Dermis blood vessel endothelial cell (primary cell): Measurements from ENCODE around the gene INPP5E. TPM values are rescaled to one million over a fixed set of nuclear protein-coding genes. Genes with fewer than 3 reads are reported as not detected.

Experiments
- DNase-seq: peaks from one replicate; pipeline ENCODE4 v3.0.0; 2010
- total RNA-seq: library from RNA; depleted of rRNA; stranded (reverse); fragments of >200 nt; gene quantifications from 2 replicates; pipeline ENCODE4 v1.2.3, GENCODE V29; 2014

Gene INPP5E
- total RNA-seq, 1 donor from 2014 or later: 8.3 TPM

GRCh38 chr9:136383436-136383835 lies 56.2 kb downstream of the INPP5E start:
- DNase-seq: no peak

DNA sequence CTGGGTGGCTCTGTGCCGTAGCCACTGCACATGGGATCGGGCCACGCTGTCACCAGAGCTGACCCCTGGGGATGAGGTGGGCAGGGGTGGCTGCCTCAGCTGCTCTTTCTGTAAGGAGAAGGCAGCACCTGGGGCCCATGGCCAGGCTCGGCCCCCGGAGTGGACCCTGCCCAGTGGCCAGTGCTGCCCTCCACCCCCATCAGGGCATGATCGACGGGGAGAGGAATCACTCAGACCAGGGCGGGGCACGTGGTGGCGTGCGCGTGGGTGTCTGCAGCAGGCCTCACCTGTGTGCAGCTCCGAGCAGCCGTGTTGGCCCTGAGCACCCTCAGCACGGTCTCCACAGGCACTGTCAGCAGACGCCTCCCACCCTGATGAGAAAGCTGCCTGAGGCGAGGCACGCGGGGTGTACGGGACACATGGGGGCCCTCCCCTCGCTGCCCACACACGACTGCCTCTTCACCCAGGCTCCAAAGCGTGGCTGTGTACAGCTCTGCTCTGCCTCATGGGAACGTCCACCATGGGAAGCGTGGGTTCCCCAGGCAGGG lies 57.6 kb downstream of the INPP5E start:
- no peak for DNase-seq

DNA sequence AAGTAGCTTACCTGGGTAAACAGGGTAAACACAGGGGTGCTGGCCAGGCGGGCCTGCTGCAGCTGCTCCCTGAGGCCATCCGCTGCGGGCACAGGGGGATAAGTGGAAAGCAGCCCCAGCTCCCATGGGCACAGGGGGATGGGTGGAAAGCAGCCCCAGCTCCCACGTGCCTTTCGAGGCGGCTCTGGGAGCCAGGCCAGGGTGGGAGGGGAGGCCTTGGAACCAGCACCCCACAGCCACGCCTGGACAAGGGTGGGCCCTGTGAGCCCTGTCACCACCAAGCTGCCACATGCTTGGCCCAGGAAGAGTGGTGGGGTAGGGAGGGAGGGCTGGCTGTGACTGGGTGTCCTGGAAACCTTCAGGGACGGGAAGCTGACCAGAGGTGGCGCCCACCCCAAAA lies 58.3 kb downstream of the INPP5E start:
- no peak for DNase-seq

GRCh38 chr9:136380381-136380780 lies 59.3 kb downstream of the INPP5E start:
- DNase-seq: no peak

DNA sequence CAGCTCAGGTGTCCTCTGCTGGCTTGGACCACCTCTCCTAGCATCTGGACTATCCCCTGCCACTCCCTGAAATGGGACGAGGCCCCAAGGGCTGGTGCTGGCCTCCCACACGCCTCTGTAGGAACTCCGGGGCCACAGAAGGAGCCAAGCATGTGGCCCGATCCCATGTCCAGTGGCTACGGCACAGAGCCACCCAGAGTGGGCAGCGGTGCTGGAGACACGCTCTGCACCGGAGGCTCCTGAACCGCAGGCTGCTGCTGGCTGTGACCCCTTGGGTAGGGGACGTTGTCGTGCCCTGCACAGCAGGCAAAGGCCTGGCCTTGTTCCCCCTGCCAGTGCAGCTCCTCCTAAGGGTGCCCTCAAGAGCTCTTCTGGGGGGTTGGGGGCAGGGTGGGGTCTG lies 59.8 kb downstream of the INPP5E start:
- DNase-seq: no peak

DNA sequence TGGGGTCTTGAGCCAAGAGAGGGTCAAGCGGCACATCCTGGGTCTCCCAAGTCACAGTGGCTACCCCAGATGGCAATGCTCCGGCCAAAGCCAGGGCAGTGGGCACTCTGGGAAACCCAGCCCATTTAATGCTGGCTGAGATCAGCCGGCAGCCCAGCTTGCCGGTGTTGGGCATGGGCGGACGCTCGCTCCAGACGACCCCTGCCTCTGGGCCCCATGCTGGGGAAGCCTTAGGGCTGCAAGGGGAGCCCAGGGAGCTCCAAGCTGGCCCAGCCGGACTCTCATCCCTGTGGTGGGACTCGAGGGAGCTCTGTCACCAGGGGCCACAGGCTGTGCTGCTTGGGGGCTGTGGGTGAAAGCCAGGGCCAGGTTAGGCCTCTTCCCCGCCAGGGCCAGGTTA lies 60.2 kb downstream of the INPP5E start:
- DNase-seq: no peak

DNA sequence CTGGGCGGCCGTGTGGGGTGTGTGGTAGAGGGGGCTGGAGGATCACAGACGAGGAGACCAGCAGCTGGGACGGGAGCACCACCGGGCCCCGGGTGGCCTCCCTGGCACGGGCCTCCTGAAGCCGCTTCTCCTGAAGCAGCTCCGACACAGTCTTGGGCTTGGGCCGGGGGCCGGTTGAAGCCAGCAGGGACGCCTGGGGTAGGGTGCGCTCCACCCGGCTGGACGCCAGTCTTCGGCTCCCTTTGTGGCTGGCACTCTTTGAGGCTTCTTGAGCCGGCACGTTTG lies 60.7 kb downstream of the INPP5E start:
- no peak for DNase-seq

Other genes with a start within 250 kb of the INPP5E start
- gene LHX3, start 234.7 kb downstream of the INPP5E start, total RNA-seq: not detected in 2 replicates
- gene QSOX2, start 194.0 kb downstream of the INPP5E start, total RNA-seq: 9.0 and 20.1 TPM in 2 replicates
- not detected in 2 replicates for gene CCDC187, start 135.8 kb downstream of the INPP5E start, total RNA-seq
- gene GPSM1, start 112.3 kb downstream of the INPP5E start, total RNA-seq: 27.2 and 37.1 TPM in 2 replicates
- gene DNLZ, start 76.1 kb downstream of the INPP5E start, total RNA-seq: 15.4 and 34.5 TPM in 2 replicates
- 0.34 and 1.1 TPM in 2 replicates for gene CARD9, start 66.2 kb downstream of the INPP5E start, total RNA-seq
- gene SNAPC4, start 39.7 kb downstream of the INPP5E start, total RNA-seq: 10.2 and 12.6 TPM in 2 replicates
- gene ENTR1, start 29.2 kb downstream of the INPP5E start, total RNA-seq: 30.0 and 35.2 TPM in 2 replicates
- 40.2 and 42.3 TPM in 2 replicates for gene PMPCA, start 29.2 kb downstream of the INPP5E start, total RNA-seq
- gene SEC16A, start 43.2 kb upstream of the INPP5E start, total RNA-seq: 20.8 and 43.8 TPM in 2 replicates
- 157 and 319 TPM in 2 replicates for gene NOTCH1, start 106.2 kb upstream of the INPP5E start, total RNA-seq
- 571 and 768 TPM in 2 replicates for gene EGFL7, start 223.1 kb upstream of the INPP5E start, total RNA-seq
- gene AGPAT2, start 247.6 kb upstream of the INPP5E start, total RNA-seq: 46.1 and 62.6 TPM in 2 replicates